ENCODE data around the gene MAMDC4. TPM values are rescaled to one million over a fixed set of nuclear protein-coding genes. Genes with fewer than 3 reads are reported as not detected.
"Not testable (repeated sequence)": the region's sequence is repeated elsewhere in the genome, so short reads cannot be mapped to it uniquely, and the experiment has no call there.

Gene MAMDC4
- total and polyA plus RNA-seq, 4 donors, result 2.4 to 19.0 (median 3.8) TPM

DNA sequence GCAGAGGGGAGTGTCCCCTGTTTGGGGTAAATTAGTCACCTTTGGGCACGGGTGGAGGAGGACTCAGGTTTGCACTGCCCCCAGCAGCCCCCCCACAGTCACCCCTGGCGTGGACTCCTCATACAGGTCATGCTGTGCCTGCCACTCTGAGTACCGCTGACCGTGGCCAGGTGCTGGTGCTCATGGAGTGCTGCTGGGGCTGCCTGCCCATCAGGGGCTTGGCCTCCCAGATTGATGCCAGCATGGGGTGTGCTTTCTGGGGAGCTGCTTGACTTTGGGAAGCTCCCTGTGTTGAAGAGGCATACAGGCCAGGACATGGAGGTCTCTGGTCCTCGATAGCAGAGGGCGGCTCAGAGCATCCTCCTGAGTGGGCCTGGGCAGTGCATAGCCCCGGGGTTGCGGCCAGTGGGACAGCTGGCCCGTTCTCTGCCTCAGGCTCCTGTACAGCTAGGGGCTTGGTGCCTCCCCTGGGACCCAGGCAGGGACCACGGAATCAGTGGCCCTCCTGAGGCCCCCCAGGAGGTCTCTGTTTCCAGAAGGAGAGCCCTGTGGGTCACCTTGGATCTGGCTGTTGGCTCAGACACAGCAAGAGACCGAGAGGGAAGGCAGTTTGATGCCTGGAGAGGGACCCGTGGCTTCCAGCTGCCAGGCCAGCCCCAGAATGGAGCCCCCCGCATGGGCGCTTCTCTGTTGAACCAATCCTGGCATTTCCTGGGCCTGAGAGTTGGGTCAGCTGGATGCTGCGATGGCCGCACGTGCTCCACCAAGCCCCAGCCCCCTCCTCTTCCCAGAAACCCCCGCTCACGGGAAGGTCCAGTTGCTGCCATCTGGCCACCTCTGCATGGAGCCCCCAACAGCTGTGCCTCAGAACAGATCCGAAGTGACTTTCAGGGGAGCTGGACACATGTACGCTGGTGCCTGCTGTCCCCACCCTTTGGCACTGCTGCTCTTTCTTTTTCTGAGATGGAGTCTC, 15.9 kb upstream of the MAMDC4 start:
- WGBS, 2 donors, result 82 to 86% methylated on average over 21 of the region's 21 CpGs
- no peaks in the 10 kb centered on the region for H3K27me3 ChIP-seq (ENCODE audit: control insufficient read depth in 1 of 2, insufficient read depth in 2 of 2, low read length in 1 of 2)
- H3K4me1 ChIP-seq (ENCODE audit: control insufficient read depth in 1 of 2, insufficient read depth in 2 of 2, low read length in 2 of 2), result no peaks in the 10 kb centered on the region
- ATAC-seq (ENCODE audit: low FRiP score), result no peak
- no peak overlapping the region for H3K27ac ChIP-seq (ENCODE audit: low read depth in 1 of 2, low read length in 2 of 2)
- no peaks in the 10 kb centered on the region for H3K36me3 ChIP-seq (ENCODE audit: control insufficient read depth in 1 of 2, insufficient read depth in 2 of 2, low read length in 1 of 2)
- H3K9me3 ChIP-seq (ENCODE audit: control insufficient read depth, low read length), result no peaks in the 10 kb centered on the region
- DNase-seq, result no peak
- no peak overlapping the region for H3K4me3 ChIP-seq (ENCODE audit: low read length in 2 of 2)
- intact Hi-C loops (cut with DNase I), result no loop called here

DNA sequence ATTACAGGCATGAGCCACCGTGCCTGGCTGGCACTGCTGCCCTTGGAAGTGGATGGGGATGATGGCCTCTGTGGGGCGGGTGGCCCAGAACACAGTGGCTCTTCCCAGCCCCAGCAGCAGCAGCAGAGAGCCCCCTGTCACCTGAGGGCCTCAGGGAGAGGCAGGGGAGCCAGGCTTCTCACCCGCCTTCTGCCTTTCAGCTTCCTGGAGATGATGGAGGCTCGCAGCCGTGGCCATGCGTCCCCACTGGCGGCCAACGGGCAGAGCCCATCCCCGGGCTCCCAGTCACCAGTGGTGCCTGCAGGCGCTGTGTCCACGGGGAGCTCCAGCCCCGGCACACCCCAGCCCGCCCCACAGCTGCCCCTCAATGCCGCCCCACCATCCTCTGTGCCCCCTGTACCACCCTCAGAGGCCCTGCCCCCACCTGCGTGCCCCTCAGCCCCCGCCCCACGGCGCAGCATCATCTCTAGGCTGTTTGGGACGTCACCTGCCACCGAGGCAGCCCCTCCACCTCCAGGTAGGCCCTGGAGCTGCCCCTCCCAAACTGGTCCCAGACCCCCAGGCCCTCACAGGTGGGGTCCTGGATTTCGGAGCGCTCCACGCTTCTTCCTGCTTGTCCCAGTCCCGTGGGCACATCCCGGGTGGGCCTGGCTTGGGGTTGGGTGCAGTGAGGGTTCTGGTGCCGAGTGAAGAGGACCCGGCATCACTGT, 14.8 kb upstream of the MAMDC4 start:
- DNase-seq, result no peak
- no peaks in the 10 kb centered on the region for H3K36me3 ChIP-seq (ENCODE audit: control insufficient read depth in 1 of 2, insufficient read depth in 2 of 2, low read length in 1 of 2)
- H3K27ac ChIP-seq (ENCODE audit: low read depth in 1 of 2, low read length in 2 of 2), result no peak overlapping the region
- H3K9me3 ChIP-seq (ENCODE audit: control insufficient read depth, low read length), result no peaks in the 10 kb centered on the region
- no peak for ATAC-seq (ENCODE audit: low FRiP score)
- H3K27me3 ChIP-seq (ENCODE audit: control insufficient read depth in 1 of 2, insufficient read depth in 2 of 2, low read length in 1 of 2), result no peaks in the 10 kb centered on the region
- intact Hi-C loops (cut with DNase I), result no loop called here
- 90% methylated on average over 26 to 27 of the region's 27 CpGs for WGBS, 2 donors
- H3K4me1 ChIP-seq (ENCODE audit: control insufficient read depth in 1 of 2, insufficient read depth in 2 of 2, low read length in 2 of 2), result no peaks in the 10 kb centered on the region
- no peak overlapping the region for H3K4me3 ChIP-seq (ENCODE audit: low read length in 2 of 2)

DNA sequence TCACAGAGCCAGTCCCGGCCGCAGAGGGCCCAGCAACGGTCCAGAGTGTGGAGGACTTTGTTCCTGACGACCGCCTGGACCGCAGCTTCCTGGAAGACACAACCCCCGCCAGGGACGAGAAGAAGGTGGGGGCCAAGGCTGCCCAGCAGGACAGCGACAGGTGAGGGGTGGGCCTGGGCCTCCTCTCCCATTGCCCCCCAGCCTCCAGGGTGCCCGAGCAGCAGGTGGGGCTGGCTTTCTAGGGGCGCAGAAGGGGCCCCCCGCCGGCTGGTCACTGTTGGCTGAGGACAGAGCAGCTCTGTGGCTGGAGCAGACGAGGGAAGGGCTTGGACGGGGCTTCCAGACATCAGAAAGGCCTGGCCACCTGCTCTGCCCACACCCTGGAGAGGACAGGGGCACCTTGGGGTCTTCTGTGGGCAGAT, 14.3 kb upstream of the MAMDC4 start:
- H3K27ac ChIP-seq (ENCODE audit: low read depth in 1 of 2, low read length in 2 of 2); H3K9me3 ChIP-seq (ENCODE audit: control insufficient read depth, low read length); H3K4me1 ChIP-seq (ENCODE audit: control insufficient read depth in 1 of 2, insufficient read depth in 2 of 2, low read length in 2 of 2); intact Hi-C loops (cut with DNase I); H3K27me3 ChIP-seq (ENCODE audit: control insufficient read depth in 1 of 2, insufficient read depth in 2 of 2, low read length in 1 of 2); ATAC-seq (ENCODE audit: low FRiP score); H3K36me3 ChIP-seq (ENCODE audit: control insufficient read depth in 1 of 2, insufficient read depth in 2 of 2, low read length in 1 of 2); DNase-seq; H3K4me3 ChIP-seq (ENCODE audit: low read length in 2 of 2): not testable (repeated sequence)
- WGBS, 2 donors, result 87 to 90% methylated on average over 15 of the region's 15 CpGs

DNA sequence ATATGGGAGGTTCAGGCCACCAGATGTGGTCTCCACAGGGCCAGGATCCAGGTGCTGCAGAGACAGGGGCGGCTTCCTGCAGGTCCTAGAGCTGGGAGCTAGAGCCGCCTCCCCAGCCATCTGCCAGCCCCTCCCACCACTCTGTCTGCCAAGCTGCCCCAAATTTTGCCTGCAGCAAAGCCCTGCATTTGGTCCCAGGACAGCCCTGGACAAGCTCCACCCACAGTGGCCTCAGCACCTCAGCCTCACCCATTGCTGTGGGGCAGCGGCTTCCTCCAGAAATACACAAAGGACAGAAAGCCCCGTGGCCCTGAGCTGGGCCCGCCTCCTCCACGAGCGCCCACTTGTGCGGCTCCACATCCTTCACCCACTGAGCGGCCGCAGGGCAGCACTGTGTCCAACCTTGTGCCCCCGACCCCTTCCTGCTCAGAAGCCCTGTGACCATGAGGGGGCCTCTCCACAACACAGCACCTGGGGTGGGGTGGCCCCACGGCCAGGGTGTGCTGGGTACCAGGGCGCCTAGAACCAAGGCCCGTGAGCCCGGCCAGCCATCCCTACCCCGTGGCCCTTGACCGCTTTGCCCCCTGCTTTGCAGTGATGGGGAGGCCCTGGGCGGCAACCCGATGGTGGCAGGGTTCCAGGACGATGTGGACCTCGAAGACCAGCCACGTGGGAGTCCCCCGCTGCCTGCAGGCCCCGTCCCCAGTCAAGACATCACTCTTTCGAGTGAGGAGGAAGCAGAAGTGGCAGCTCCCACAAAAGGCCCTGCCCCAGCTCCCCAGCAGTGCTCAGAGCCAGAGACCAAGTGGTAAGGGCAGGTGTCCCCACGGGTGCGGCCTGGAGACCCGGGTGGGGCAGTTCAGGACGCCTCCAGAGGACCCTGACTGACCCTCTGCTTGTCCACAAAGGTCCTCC, 13.6 kb upstream of the MAMDC4 start:
- Histone ChIP-seq H3K4me3 (ENCODE audit: low read length in 2 of 2) (no peak overlapping the region), H3K36me3 (ENCODE audit: control insufficient read depth in 1 of 2, insufficient read depth in 2 of 2, low read length in 1 of 2) (no peaks in the 10 kb centered on the region), H3K27me3 (ENCODE audit: control insufficient read depth in 1 of 2, insufficient read depth in 2 of 2, low read length in 1 of 2) (no peaks in the 10 kb centered on the region), H3K9me3 (ENCODE audit: control insufficient read depth, low read length) (no peaks in the 10 kb centered on the region), H3K27ac (ENCODE audit: low read depth in 1 of 2, low read length in 2 of 2) (no peak overlapping the region), H3K4me1 (ENCODE audit: control insufficient read depth in 1 of 2, insufficient read depth in 2 of 2, low read length in 2 of 2) (no peaks in the 10 kb centered on the region)
- 82 to 86% methylated on average over 29 of the region's 29 CpGs for WGBS, 2 donors
- intact Hi-C loops (cut with DNase I), result no loop called here
- DNase-seq (no peak), ATAC-seq (ENCODE audit: low FRiP score) (no peak)

DNA sequence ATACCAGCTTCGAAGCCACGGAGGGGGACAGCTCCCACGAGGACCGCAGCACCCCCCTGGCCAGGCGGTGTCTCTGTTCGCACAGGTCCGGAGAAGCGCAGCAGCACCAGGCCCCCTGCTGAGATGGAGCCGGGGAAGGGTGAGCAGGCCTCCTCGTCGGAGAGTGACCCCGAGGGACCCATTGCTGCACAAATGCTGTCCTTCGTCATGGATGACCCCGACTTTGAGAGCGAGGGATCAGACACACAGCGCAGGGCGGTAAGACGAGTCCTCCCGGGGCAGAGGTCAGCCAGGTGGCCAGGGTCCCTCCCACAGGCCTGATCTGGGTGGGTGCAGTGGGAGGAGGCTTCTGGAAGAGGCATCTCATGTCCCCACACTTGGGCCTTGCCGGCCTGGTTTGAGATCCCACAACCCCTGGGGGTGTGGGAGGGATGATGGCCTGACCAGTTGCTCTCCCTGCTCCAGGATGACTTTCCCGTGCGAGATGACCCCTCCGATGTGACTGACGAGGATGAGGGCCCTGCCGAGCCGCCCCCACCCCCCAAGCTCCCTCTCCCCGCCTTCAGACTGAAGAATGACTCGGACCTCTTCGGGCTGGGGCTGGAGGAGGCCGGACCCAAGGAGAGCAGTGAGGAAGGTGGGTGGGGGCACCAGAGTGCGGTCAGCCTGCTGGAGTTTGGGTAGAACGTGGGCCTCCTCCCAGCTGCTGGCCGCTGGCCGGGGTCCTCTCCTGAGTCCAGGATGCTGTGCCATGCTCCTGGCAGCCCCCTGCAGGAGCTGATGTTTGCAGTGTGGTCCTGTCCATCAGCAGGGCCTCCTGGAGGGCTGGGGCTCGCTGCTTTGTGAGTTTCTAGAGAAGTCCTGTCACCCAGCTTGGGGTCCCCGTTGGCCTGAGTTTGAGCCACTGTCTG, 12.7 kb upstream of the MAMDC4 start:
- 87% methylated on average over 36 of the region's 36 CpGs for WGBS, 2 donors
- no peaks in the 10 kb centered on the region for H3K36me3 ChIP-seq (ENCODE audit: control insufficient read depth in 1 of 2, insufficient read depth in 2 of 2, low read length in 1 of 2)
- no peak overlapping the region for H3K4me3 ChIP-seq (ENCODE audit: low read length in 2 of 2)
- H3K27ac ChIP-seq (ENCODE audit: low read depth in 1 of 2, low read length in 2 of 2), result no peak overlapping the region
- H3K4me1 ChIP-seq (ENCODE audit: control insufficient read depth in 1 of 2, insufficient read depth in 2 of 2, low read length in 2 of 2), result no peaks in the 10 kb centered on the region
- DNase-seq, result no peak
- no peaks in the 10 kb centered on the region for H3K9me3 ChIP-seq (ENCODE audit: control insufficient read depth, low read length)
- no peak for ATAC-seq (ENCODE audit: low FRiP score)
- H3K27me3 ChIP-seq (ENCODE audit: control insufficient read depth in 1 of 2, insufficient read depth in 2 of 2, low read length in 1 of 2), result no peaks in the 10 kb centered on the region
- intact Hi-C loops (cut with DNase I), result loop anchor here in 1 of 2 donors (5.0 to 10.0 kb wide), 2 partner anchors 32 to 155 kb away; partner anchors contain the start of genes CLIC3, PAXX and RABL6

DNA sequence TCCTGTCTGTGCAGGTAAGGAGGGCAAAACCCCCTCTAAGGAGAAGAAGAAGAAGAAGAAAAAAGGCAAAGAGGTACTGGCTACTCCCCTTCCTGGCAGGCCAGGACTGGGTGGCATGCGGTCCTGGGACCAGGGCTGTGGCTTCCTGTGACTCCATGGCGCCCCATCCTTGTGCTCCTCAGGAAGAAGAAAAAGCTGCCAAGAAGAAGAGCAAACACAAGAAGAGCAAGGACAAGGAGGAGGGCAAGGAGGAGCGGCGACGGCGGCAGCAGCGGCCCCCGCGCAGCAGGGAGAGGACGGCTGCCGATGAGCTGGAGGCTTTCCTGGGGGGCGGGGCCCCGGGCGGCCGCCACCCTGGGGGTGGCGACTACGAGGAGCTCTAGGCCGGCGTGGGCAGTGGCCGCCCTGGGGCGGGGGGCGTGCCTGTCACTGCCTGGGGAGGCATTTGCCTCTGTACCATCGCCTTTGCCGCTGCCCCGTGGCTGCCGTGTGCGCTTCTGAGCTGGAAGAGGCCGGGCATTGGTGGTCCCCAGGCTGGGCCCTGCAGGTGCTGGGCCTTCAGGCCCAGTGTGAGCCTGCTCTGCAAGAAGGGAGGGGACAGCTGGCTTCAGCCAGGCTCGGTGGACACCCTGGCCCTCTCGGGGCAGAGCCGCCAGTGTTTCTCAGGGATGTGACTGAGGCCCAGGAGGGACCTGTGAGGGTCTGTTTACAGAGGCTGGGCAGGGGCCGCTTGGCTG, 11.8 kb upstream of the MAMDC4 start:
- no peaks in the 10 kb centered on the region for H3K4me1 ChIP-seq (ENCODE audit: control insufficient read depth in 1 of 2, insufficient read depth in 2 of 2, low read length in 2 of 2)
- WGBS, 2 donors, result 79 to 83% methylated on average over 29 to 32 of the region's 32 CpGs
- no peak overlapping the region for H3K4me3 ChIP-seq (ENCODE audit: low read length in 2 of 2)
- no peaks in the 10 kb centered on the region for H3K9me3 ChIP-seq (ENCODE audit: control insufficient read depth, low read length)
- ATAC-seq (ENCODE audit: low FRiP score) (no peak), DNase-seq (no peak)
- intact Hi-C loops (cut with DNase I), result loop anchor here in 1 of 2 donors (5.0 to 10.0 kb wide), 2 partner anchors 33 to 154 kb away; partner anchors contain the start of genes CLIC3, PAXX and RABL6
- no peaks in the 10 kb centered on the region for H3K36me3 ChIP-seq (ENCODE audit: control insufficient read depth in 1 of 2, insufficient read depth in 2 of 2, low read length in 1 of 2)
- no peak overlapping the region for H3K27ac ChIP-seq (ENCODE audit: low read depth in 1 of 2, low read length in 2 of 2)
- H3K27me3 ChIP-seq (ENCODE audit: control insufficient read depth in 1 of 2, insufficient read depth in 2 of 2, low read length in 1 of 2), result no peaks in the 10 kb centered on the region

DNA sequence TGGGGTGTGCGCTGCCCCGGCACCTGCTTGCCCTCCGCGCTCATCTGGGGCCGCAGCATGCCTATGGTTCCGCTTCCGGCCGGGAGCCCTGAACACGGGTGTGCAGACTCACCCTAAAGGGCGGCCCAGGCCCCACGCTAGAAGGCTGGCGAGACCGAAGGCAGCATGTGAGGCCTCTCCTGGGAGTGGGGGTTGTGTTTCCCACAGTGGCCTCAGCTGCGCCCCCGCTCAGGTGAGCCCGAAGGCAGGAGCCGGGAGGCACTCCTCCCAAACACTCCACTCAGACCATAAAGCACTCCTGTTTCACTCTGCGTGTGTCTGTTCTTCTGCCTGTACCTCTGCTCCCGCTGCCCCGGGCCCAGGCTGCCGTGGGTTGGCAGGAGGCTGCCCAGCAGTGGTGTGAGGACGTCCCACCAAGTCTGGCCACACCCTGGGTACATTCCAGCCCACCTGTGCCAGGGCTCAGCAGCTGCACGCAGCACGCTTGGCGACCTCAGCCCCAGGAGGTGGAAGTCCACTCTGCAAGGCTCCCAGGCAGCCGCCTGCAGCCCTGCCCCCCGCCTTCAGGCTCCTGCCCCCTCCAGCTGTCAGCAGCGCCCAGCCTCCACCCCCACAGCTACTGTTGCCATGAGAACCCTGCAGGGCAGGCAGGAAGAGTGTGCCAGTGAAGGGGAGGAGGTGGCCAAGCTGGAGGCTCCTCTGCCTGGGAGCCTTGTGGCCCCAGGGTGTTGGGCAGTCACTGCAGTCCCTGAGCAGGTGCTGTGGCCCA, 11.1 kb upstream of the MAMDC4 start:
- WGBS, 2 donors, result 63 to 65% methylated on average over 28 of the region's 28 CpGs
- Histone ChIP-seq H3K9me3 (ENCODE audit: control insufficient read depth, low read length) (no peaks in the 10 kb centered on the region), H3K4me3 (ENCODE audit: low read length in 2 of 2) (no peak overlapping the region), H3K27ac (ENCODE audit: low read depth in 1 of 2, low read length in 2 of 2) (no peak overlapping the region), H3K27me3 (ENCODE audit: control insufficient read depth in 1 of 2, insufficient read depth in 2 of 2, low read length in 1 of 2) (no peaks in the 10 kb centered on the region), H3K4me1 (ENCODE audit: control insufficient read depth in 1 of 2, insufficient read depth in 2 of 2, low read length in 2 of 2) (no peaks in the 10 kb centered on the region), H3K36me3 (ENCODE audit: control insufficient read depth in 1 of 2, insufficient read depth in 2 of 2, low read length in 1 of 2) (no peaks in the 10 kb centered on the region)
- DNase-seq (no peak), ATAC-seq (ENCODE audit: low FRiP score) (no peak)
- intact Hi-C loops (cut with DNase I), result loop anchor here in 1 of 2 donors (5.0 to 10.0 kb wide), 2 partner anchors 34 to 154 kb away; partner anchors contain the start of genes CLIC3, PAXX and RABL6
